Lower leg skin (tissue), 3 donors: Measurements from ENCODE around the gene CARD11.

Experiments used
- CTCF ChIP-seq, 3 donors: fragments of 450-650 bp; IDR thresholded peaks; one replicate each; pipeline ENCODE4 v1.5.1; 2016; ENCODE audit warnings: antibody characterized with exemption in 3 of 3, mild to moderate bottlenecking in 3 of 3, moderate library complexity in 2 of 3
- POLR2A ChIP-seq, 2 donors: fragments of 450-650 bp; IDR thresholded peaks; one replicate each; pipeline ENCODE4 v1.6.1; 2016 to 2017; ENCODE audit warnings: antibody characterized with exemption in 2 of 2, mild to moderate bottlenecking in 1 of 2, moderate library complexity in 1 of 2

GRCh38 chr7:2993868-2994267 lies 49.8 kb downstream of the CARD11 start:
- TF ChIP-seq CTCF (IDR thresholded peaks at IDR 0.05) (no peak), POLR2A (IDR thresholded peaks at IDR 0.05) (no peak)
